ENCODE results near the gene ALLC. TPM values are rescaled to one million over a fixed set of nuclear protein-coding genes. Genes with fewer than 3 reads are reported as not detected.

Gene ALLC
- total and polyA plus RNA-seq, 10 of the 15 experiments (the other 5 are each of a cell fraction or from before 2014, with no cell fraction given): 0.05 TPM; not detected in 9

DNA sequence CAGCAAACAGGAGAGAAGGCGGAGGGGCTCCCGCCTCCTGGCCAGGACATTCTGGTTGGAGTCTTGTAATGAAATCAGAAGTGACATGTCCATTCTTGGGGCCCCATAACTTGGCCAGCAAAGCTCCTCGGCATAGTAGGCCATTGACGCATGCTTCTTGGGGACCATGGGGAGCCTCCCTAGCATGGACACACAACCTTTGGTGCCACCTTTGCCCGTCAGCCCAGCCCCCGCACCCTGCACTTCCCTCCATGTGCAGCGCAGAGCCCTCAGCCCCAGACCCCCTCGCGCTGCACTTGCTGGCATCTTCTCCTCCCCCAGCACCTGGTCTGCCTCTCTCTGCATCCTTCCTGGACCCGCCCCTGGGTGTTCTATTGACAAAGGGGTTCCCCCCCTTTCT, 68.5 kb downstream of the ALLC start (continued):
- TF ChIP-seq HSF1 (IDR thresholded peaks at IDR 0.05; ENCODE audit: low read depth, low read length) (no peak), CBX5 (IDR thresholded peaks at IDR 0.05; ENCODE audit: low read depth) (no peak), NRF1 (conservative IDR thresholded peaks at IDR 0.05; ENCODE audit: low read depth, low read length) (no peak), FOS (IDR thresholded peaks at IDR 0.05; ENCODE audit: borderline replicate concordance, extremely low read depth, insufficient read length) (no peak), E4F1 (IDR thresholded peaks at IDR 0.05; ENCODE audit: borderline replicate concordance, partially characterized antibody) (no peak), MYC (IDR thresholded peaks at IDR 0.05; ENCODE audit: insufficient read depth, insufficient read length, insufficient replicate concordance, low read length, severe bottlenecking) (no peak), CHD1 (IDR thresholded peaks at IDR 0.05; ENCODE audit: low read depth, low read length) (no peak), POLR2AphosphoS5 (IDR thresholded peaks at IDR 0.05; ENCODE audit: low read length) (no peak)
- TF ChIP-seq, protein P1, sequence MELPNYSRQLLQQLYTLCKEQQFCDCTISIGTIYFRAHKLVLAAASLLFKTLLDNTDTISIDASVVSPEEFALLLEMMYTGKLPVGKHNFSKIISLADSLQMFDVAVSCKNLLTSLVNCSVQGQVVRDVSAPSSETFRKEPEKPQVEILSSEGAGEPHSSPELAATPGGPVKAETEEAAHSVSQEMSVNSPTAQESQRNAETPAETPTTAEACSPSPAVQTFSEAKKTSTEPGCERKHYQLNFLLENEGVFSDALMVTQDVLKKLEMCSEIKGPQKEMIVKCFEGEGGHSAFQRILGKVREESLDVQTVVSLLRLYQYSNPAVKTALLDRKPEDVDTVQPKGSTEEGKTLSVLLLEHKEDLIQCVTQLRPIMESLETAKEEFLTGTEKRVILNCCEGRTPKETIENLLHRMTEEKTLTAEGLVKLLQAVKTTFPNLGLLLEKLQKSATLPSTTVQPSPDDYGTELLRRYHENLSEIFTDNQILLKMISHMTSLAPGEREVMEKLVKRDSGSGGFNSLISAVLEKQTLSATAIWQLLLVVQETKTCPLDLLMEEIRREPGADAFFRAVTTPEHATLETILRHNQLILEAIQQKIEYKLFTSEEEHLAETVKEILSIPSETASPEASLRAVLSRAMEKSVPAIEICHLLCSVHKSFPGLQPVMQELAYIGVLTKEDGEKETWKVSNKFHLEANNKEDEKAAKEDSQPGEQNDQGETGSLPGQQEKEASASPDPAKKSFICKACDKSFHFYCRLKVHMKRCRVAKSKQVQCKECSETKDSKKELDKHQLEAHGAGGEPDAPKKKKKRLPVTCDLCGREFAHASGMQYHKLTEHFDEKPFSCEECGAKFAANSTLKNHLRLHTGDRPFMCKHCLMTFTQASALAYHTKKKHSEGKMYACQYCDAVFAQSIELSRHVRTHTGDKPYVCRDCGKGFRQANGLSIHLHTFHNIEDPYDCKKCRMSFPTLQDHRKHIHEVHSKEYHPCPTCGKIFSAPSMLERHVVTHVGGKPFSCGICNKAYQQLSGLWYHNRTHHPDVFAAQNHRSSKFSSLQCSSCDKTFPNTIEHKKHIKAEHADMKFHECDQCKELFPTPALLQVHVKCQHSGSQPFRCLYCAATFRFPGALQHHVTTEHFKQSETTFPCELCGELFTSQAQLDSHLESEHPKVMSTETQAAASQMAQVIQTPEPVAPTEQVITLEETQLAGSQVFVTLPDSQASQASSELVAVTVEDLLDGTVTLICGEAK (IDR thresholded peaks at IDR 0.05; ENCODE audit: borderline replicate concordance): no peak

Measured in GM12878 (cell line).